Mesenchymal stem cell (in vitro differentiated cells and primary cell): ENCODE measurements around the gene NSRP1.

Experiments used
- DNase-seq: peaks from one replicate; pipeline ENCODE4 v3.0.0-alpha.2; 2013
- H2AFZ ChIP-seq: one replicate; pipeline ENCODE4 v1.6.1; 2013; ENCODE audit warnings: low read depth, mild to moderate bottlenecking, control low read depth, inconsistent platforms, low read length, moderate library complexity
- H2AK5ac ChIP-seq: 2 replicates; pipeline ENCODE4 v1.6.1; 2013; ENCODE audit warnings: low read length, moderate library complexity, mild to moderate bottlenecking, inconsistent platforms; ENCODE audit not compliant: severe bottlenecking
- H2BK120ac ChIP-seq: one replicate; pipeline ENCODE4 v1.6.1; 2013; ENCODE audit warnings: low read depth, mild to moderate bottlenecking, inconsistent platforms, low read length, moderate library complexity
- H2BK12ac ChIP-seq, 2 experiments: one replicate each; pipeline ENCODE4 v1.6.1; 2013; ENCODE audit warnings: inconsistent platforms in 2 of 2, low read length in 2 of 2, mild to moderate bottlenecking in 2 of 2, moderate library complexity in 2 of 2, control low read depth in 1 of 2
- H2BK15ac ChIP-seq: one replicate; pipeline ENCODE4 v1.6.1; 2013; ENCODE audit warnings: mild to moderate bottlenecking, low read depth, inconsistent platforms; ENCODE audit not compliant: poor library complexity, severe bottlenecking
- H2BK5ac ChIP-seq: 2 replicates; pipeline ENCODE4 v1.6.1; 2013; ENCODE audit warnings: low read depth, mild to moderate bottlenecking, low read length, control low read depth, inconsistent platforms; ENCODE audit not compliant: poor library complexity, severe bottlenecking
- H3K14ac ChIP-seq, 2 experiments: one replicate each; pipeline ENCODE4 v1.6.1; 2013; ENCODE audit warnings: inconsistent platforms in 2 of 2, low read length in 2 of 2, control low read depth in 1 of 2, mild to moderate bottlenecking in 1 of 2, moderate library complexity in 1 of 2
- H3K18ac ChIP-seq, 2 experiments: one replicate each; pipeline ENCODE4 v1.6.1; 2013; ENCODE audit warnings: inconsistent platforms in 2 of 2, low read length in 2 of 2, control low read depth in 1 of 2, low read depth in 1 of 2, mild to moderate bottlenecking in 1 of 2
- H3K23ac ChIP-seq, 2 experiments: one replicate each; pipeline ENCODE4 v1.6.1; 2013; ENCODE audit warnings: inconsistent platforms in 2 of 2, low read length in 2 of 2, mild to moderate bottlenecking in 2 of 2, moderate library complexity in 2 of 2, control low read depth in 1 of 2
- H3K27ac ChIP-seq: 2 replicates; pipeline ENCODE4 v1.5.1; 2013; ENCODE audit warnings: mild to moderate bottlenecking, moderate library complexity, low read length, control low read depth, inconsistent platforms; ENCODE audit not compliant: poor library complexity, severe bottlenecking
- H3K27me3 ChIP-seq, 2 experiments: 2 replicates each; pipeline versions ENCODE4 v1.6.1 to v1.7.0; 2013; ENCODE audit warnings: low read length in 2 of 2, mild to moderate bottlenecking in 2 of 2, moderate library complexity in 2 of 2, control low read depth in 1 of 2, inconsistent platforms in 1 of 2; ENCODE audit not compliant: control insufficient read depth in 1 of 2, insufficient read depth in 1 of 2
- H3K36me3 ChIP-seq, 2 experiments: 2 replicates each; pipeline versions ENCODE4 v1.6.1 to v1.7.0; 2013; ENCODE audit warnings: low read length in 2 of 2, control low read depth in 1 of 2, inconsistent platforms in 1 of 2, low read depth in 1 of 2, mild to moderate bottlenecking in 1 of 2; ENCODE audit not compliant: insufficient read depth in 2 of 2, control insufficient read depth in 1 of 2
- H3K4ac ChIP-seq, 2 experiments: one replicate each; pipeline ENCODE4 v1.6.1; 2013; ENCODE audit warnings: inconsistent platforms in 2 of 2, low read length in 2 of 2, mild to moderate bottlenecking in 2 of 2, moderate library complexity in 2 of 2, control low read depth in 1 of 2, low read depth in 1 of 2
- H3K4me1 ChIP-seq: 2 replicates; pipeline ENCODE4 v1.6.1; 2013; ENCODE audit warnings: low read depth, low read length, control low read depth; ENCODE audit not compliant: control insufficient read depth, insufficient read depth
- H3K4me2 ChIP-seq: 2 replicates; pipeline ENCODE4 v1.6.1; 2013; ENCODE audit warnings: low read length, mild to moderate bottlenecking, inconsistent platforms; ENCODE audit not compliant: poor library complexity, severe bottlenecking
- H3K4me3 ChIP-seq, 2 experiments: 2 replicates each; pipeline versions ENCODE4 v1.5.1 to v1.7.0; 2013; ENCODE audit warnings: low read length in 2 of 2, mild to moderate bottlenecking in 2 of 2, control low read depth in 1 of 2, low read depth in 1 of 2; ENCODE audit not compliant: insufficient read depth in 1 of 2
- H3K79me1 ChIP-seq: replicated peaks from 2 replicates; pipeline ENCODE4 v1.6.1; 2013; ENCODE audit warnings: mild to moderate bottlenecking, control low read depth, low read length, inconsistent platforms; ENCODE audit not compliant: poor library complexity, severe bottlenecking
- H3K9ac ChIP-seq: 2 replicates; pipeline ENCODE4 v1.7.0; 2013; ENCODE audit warnings: mild to moderate bottlenecking, low read length, moderate library complexity
- H3K9me3 ChIP-seq: 2 replicates; pipeline ENCODE4 v1.7.0; 2013; ENCODE audit warnings: mild to moderate bottlenecking, low read length; ENCODE audit not compliant: control insufficient read depth
- H4K8ac ChIP-seq: one replicate; pipeline ENCODE4 v1.6.1; 2013; ENCODE audit warnings: inconsistent platforms, mild to moderate bottlenecking, low read length, moderate library complexity
- H4K91ac ChIP-seq: one replicate; pipeline ENCODE4 v1.6.1; 2013; ENCODE audit warnings: mild to moderate bottlenecking, low read length, inconsistent platforms
- WGBS: methylation state at CpG from one replicate; pipeline ENCODE4 v1.1.7; 2013; ENCODE audit warnings: mixed read lengths; 5-methylcytosine and 5-hydroxymethylcytosine counted together

Gene NSRP1

GRCh38 chr17:30112794-30113193 lies 3.8 kb upstream of the NSRP1 start:
- H3K4me2 ChIP-seq, result no peak overlapping the region
- no peaks in the 10 kb centered on the region for H3K36me3 ChIP-seq
- H2BK12ac ChIP-seq, result no peak overlapping the region
- H3K27ac ChIP-seq, result no peak overlapping the region
- no peak overlapping the region for H3K23ac ChIP-seq
- no peak overlapping the region for H3K18ac ChIP-seq
- H3K9ac ChIP-seq, result no peak overlapping the region
- no peak overlapping the region for H4K91ac ChIP-seq
- H2BK15ac ChIP-seq, result no peak overlapping the region
- no peaks in the 10 kb centered on the region for H3K27me3 ChIP-seq
- no peak overlapping the region for H2BK5ac ChIP-seq
- DNase-seq, result no peak
- no peak overlapping the region for H4K8ac ChIP-seq
- no peaks in the 10 kb centered on the region for H3K9me3 ChIP-seq
- no peak overlapping the region for H3K14ac ChIP-seq
- no peak overlapping the region for H2AFZ ChIP-seq
- no peaks in the 10 kb centered on the region for H3K79me1 ChIP-seq
- no peak overlapping the region for H2AK5ac ChIP-seq
- H2BK120ac ChIP-seq, result no peak overlapping the region
- no peak overlapping the region for H3K4me3 ChIP-seq
- H3K4ac ChIP-seq, result no peak overlapping the region
- no peaks in the 10 kb centered on the region for H3K4me1 ChIP-seq

- no peak for DNase-seq
- H4K8ac ChIP-seq, result no peak overlapping the region
- no peak overlapping the region for H3K23ac ChIP-seq
- H3K27ac ChIP-seq, result no peak overlapping the region
- H3K4me1 ChIP-seq, result no peaks in the 10 kb centered on the region
- no peaks in the 10 kb centered on the region for H3K27me3 ChIP-seq
- H3K4ac ChIP-seq, result no peak overlapping the region
- H2BK12ac ChIP-seq, result no peak overlapping the region
- H3K4me3 ChIP-seq, result no peak overlapping the region
- no peak overlapping the region for H3K14ac ChIP-seq
- no peak overlapping the region for H2BK15ac ChIP-seq
- no peaks in the 10 kb centered on the region for H3K79me1 ChIP-seq
- no peak overlapping the region for H4K91ac ChIP-seq
- no peaks in the 10 kb centered on the region for H3K9me3 ChIP-seq
- H2BK5ac ChIP-seq, result no peak overlapping the region
- H2AK5ac ChIP-seq, result no peak overlapping the region
- no peak overlapping the region for H3K4me2 ChIP-seq
- peaks cover 0 to 3% of the 10 kb centered on the region in 2 experiments for H3K36me3 ChIP-seq
- H3K9ac ChIP-seq, result no peak overlapping the region
- H3K18ac ChIP-seq, result no peak overlapping the region
- no peak overlapping the region for H2AFZ ChIP-seq
- H2BK120ac ChIP-seq, result no peak overlapping the region
These were observed 3.4 kb upstream of the NSRP1 start for GRCh38 chr17:30113213-30113612.

GRCh38 chr17:30116345-30116660 lies 313 bp upstream of the NSRP1 start:
- peak overlapping the region; percentile 32 to 87 for H3K4ac ChIP-seq
- no peak overlapping the region for H2BK12ac ChIP-seq

GRCh38 chr17:30117675-30118081 lies 1.1 kb downstream of the NSRP1 start:
- 70% methylated on average over 3 of the region's 5 CpGs for whole genome bisulfite sequencing
- H4K8ac ChIP-seq, result no peak overlapping the region
- peak overlapping the region; percentile 98 for H3K9ac ChIP-seq
- H3K4me2 ChIP-seq, result peak overlapping the region; percentile 57
- DNase-seq, result no peak
- no peak overlapping the region for H2BK15ac ChIP-seq
- H3K9me3 ChIP-seq, result no peaks in the 10 kb centered on the region
- no peak overlapping the region for H3K14ac ChIP-seq
- H3K23ac ChIP-seq, result no peak overlapping the region
- no peak overlapping the region for H2AFZ ChIP-seq
- H2BK12ac ChIP-seq, result no peak overlapping the region
- H3K79me1 ChIP-seq, result peaks cover 2% of the 10 kb centered on the region
- H3K4ac ChIP-seq, result no peak overlapping the region
- no peak overlapping the region for H3K18ac ChIP-seq
- peaks cover 3% of the 10 kb centered on the region for H3K4me1 ChIP-seq
- H3K36me3 ChIP-seq, result peaks cover 8 to 33% of the 10 kb centered on the region in 2 experiments
- H3K27ac ChIP-seq, result no peak overlapping the region
- no peak overlapping the region for H2AK5ac ChIP-seq
- H4K91ac ChIP-seq, result no peak overlapping the region
- H3K27me3 ChIP-seq, result no peaks in the 10 kb centered on the region
- no peak overlapping the region for H2BK120ac ChIP-seq
- H2BK5ac ChIP-seq, result no peak overlapping the region
- H3K4me3 ChIP-seq, result peak overlapping the region in 1 of 2 experiments; percentile 87

More at GRCh38 chr17:30116345-30116660, 313 bp upstream of the NSRP1 start:
- Histone ChIP-seq H2AFZ (no peak overlapping the region), H3K9me3 (no peaks in the 10 kb centered on the region), H3K9ac (peak overlapping the region; percentile 98), H3K27me3 (no peaks in the 10 kb centered on the region), H3K27ac (peak overlapping the region; percentile 96), H3K14ac (no peak overlapping the region), H3K23ac (no peak overlapping the region), H4K91ac (no peak overlapping the region), H3K4me3 (peak overlapping the region; percentile 67 to 87), H2BK15ac (peak overlapping the region; percentile 83), H2BK120ac (peak overlapping the region; percentile 49), H4K8ac (peak overlapping the region; percentile 98), H2AK5ac (no peak overlapping the region), H2BK5ac (peak overlapping the region; percentile 89), H3K18ac (peak overlapping the region; percentile 81 to 94), H3K36me3 (peaks cover 2 to 24% of the 10 kb centered on the region in 2 experiments), H3K4me2 (peak overlapping the region; percentile 68), H3K4me1 (peaks cover 3% of the 10 kb centered on the region), H3K79me1 (no peaks in the 10 kb centered on the region)
- DNase-seq, result no peak
- 11% methylated on average over 9 of the region's 10 CpGs for whole genome bisulfite sequencing
